ENCODE data around the gene RNF19B. TPM values are rescaled to one million over a fixed set of nuclear protein-coding genes. Genes with fewer than 3 reads are reported as not detected.
A peak's percentile ranks its signal among the peaks of the same experiment; 100 is the strongest.

Gene RNF19B
- total RNA-seq, 2 donors from 2014 or later: 17.8 TPM

DNA sequence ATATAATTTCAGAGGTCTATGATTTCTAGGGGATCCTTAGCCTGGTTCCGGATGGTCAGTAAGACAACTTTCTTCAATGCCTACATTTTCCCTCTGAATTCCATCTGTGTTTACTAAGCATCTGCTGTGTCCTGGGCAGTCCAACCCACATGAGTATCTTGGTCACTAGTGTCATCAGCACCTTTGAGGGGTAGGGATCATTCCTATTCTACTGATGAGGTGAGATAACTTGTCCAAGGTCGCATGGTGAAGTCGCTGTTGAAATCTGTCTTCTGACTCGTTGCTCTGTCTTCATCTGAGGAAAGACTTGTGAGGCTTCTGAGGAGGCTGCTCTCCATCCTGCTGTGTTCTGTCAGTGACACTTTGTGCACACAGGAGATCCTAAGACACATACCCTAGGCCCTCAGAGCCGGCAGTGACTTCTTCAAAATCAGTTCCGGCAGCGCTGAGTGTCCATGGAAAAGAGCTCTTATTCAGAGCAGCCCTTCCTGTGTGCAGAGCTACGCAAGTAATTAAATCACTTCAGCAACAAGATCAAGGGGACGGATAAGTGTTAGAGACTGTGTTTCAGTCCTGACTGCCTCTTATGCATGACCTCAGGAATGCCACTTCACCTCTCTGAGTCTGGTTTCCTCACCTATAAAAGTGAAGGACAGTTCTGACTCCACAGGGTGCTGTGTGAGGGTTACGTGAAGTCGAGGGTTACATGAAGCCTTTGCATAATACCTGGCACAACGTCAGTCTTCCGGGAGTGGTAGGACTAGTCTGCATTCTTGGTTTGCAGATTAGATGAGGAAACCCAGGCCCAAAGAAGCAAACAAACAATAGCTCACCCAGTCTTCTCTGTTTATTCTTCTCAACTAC, 43.7 kb upstream of the RNF19B start:
- peak overlapping the region; percentile 15 for H3K27ac Mint-ChIP-seq
- peaks cover 39% of the 10 kb centered on the region for H3K4me1 ChIP-seq (ENCODE audit: control insufficient read depth, insufficient read depth, low read length)

DNA sequence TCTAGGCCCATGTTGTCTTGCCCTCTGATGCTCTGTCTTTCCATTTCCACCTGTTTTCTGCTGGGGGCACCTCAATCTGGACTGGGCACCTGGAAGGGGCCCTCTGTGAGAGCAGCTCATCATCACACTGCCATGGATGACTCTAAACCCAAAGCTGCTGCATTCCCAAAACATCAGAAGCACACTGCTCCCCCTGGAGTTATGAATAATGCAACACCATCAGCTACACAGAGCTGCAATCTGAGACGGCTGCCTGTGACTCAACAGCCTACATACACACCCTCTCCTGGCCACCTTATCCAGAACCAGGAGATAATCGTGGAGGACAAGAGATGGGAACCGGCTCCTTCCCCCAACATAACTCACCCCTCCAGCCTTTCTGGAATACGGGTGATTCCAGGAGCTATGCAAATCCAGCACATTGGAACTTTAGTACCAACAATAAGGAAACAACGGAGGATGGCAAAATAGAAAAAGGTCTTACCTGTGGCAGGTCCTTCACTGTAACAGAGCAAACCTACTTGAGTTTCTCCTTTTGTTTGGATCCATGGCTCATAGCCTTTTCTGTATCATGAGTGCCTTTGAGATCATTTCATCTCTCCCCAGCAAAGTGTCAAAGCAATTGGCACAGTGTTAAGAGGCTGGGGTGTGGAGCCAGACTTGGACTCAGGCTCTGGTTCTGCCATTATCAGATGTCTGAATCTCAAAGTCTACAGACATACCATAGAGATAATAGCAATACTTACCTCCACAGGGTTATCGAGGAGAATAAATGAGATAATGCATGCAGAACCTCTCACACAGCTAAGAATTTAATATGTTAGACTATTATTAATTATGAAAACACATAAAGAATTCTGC, 42.8 kb upstream of the RNF19B start:
- no peak overlapping the region for H3K27ac ChIP-seq (ENCODE audit: low read depth, low read length)
- H3K36me3 ChIP-seq (ENCODE audit: control insufficient read depth, insufficient read depth, low read length): peaks cover 37% of the 10 kb centered on the region
- Mint-ChIP-seq H3K27ac (peak overlapping the region; percentile 74), H3K27me3 (ENCODE audit: insufficient read depth) (no peaks in the 10 kb centered on the region), H3K9me3 (no peaks in the 10 kb centered on the region), H3K4me1 (peaks cover 62% of the 10 kb centered on the region), H3K36me3 (ENCODE audit: low read depth) (peaks cover 29% of the 10 kb centered on the region), H3K4me3 (no peak overlapping the region)
- 87 to 88% methylated on average over 1 to 5 of the region's 6 CpGs for WGBS, 2 experiments (ENCODE audit: insufficient coverage in 1 of 2, insufficient read length in 1 of 2)
- H3K9ac ChIP-seq (ENCODE audit: extremely low read depth, low read length, poor library complexity, severe bottlenecking): no peak overlapping the region
- no peaks in the 10 kb centered on the region for H3K9me3 ChIP-seq (ENCODE audit: control insufficient read depth, low read length)
- H3K4me1 ChIP-seq (ENCODE audit: control insufficient read depth, insufficient read depth, low read length): peaks cover 40% of the 10 kb centered on the region
- DNase-seq: peak; percentile 66
- no peaks in the 10 kb centered on the region for H3K27me3 ChIP-seq (ENCODE audit: control insufficient read depth, insufficient read depth, low read length, poor library complexity, severe bottlenecking)
- TF ChIP-seq, protein P1, sequence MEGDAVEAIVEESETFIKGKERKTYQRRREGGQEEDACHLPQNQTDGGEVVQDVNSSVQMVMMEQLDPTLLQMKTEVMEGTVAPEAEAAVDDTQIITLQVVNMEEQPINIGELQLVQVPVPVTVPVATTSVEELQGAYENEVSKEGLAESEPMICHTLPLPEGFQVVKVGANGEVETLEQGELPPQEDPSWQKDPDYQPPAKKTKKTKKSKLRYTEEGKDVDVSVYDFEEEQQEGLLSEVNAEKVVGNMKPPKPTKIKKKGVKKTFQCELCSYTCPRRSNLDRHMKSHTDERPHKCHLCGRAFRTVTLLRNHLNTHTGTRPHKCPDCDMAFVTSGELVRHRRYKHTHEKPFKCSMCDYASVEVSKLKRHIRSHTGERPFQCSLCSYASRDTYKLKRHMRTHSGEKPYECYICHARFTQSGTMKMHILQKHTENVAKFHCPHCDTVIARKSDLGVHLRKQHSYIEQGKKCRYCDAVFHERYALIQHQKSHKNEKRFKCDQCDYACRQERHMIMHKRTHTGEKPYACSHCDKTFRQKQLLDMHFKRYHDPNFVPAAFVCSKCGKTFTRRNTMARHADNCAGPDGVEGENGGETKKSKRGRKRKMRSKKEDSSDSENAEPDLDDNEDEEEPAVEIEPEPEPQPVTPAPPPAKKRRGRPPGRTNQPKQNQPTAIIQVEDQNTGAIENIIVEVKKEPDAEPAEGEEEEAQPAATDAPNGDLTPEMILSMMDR (conservative IDR thresholded peaks at IDR 0.05): peak; percentile 38
- H3K4me3 ChIP-seq (ENCODE audit: low read length): no peak overlapping the region

More for the DNA sequence above, 43.7 kb upstream of the RNF19B start:
- Mint-ChIP-seq H3K4me1 (peaks cover 56% of the 10 kb centered on the region), H3K36me3 (ENCODE audit: low read depth) (peaks cover 38% of the 10 kb centered on the region), H3K9me3 (no peaks in the 10 kb centered on the region), H3K4me3 (no peak overlapping the region), H3K27me3 (ENCODE audit: insufficient read depth) (no peaks in the 10 kb centered on the region)
- Histone ChIP-seq H3K4me3 (ENCODE audit: low read length) (no peak overlapping the region), H3K27me3 (ENCODE audit: control insufficient read depth, insufficient read depth, low read length, poor library complexity, severe bottlenecking) (no peaks in the 10 kb centered on the region), H3K9me3 (ENCODE audit: control insufficient read depth, low read length) (no peaks in the 10 kb centered on the region), H3K27ac (ENCODE audit: low read depth, low read length) (no peak overlapping the region), H3K36me3 (ENCODE audit: control insufficient read depth, insufficient read depth, low read length) (peaks cover 46% of the 10 kb centered on the region), H3K9ac (ENCODE audit: extremely low read depth, low read length, poor library complexity, severe bottlenecking) (no peak overlapping the region)
- DNase-seq: no peak
- TF ChIP-seq, protein P1 (conservative IDR thresholded peaks at IDR 0.05): no peak
- 85 to 90% methylated on average over 8 to 13 of the region's 13 CpGs for WGBS, 2 experiments (ENCODE audit: insufficient coverage in 1 of 2, insufficient read length in 1 of 2)

GRCh38 chr1:33005838-33006421, 41.3 kb upstream of the RNF19B start:
- Mint-ChIP-seq H3K4me3 (no peak overlapping the region), H3K27ac (peak overlapping the region; percentile 10), H3K9me3 (no peaks in the 10 kb centered on the region), H3K27me3 (ENCODE audit: insufficient read depth) (no peaks in the 10 kb centered on the region), H3K36me3 (ENCODE audit: low read depth) (peaks cover 14% of the 10 kb centered on the region), H3K4me1 (peaks cover 66% of the 10 kb centered on the region)
- TF ChIP-seq, protein P1 (conservative IDR thresholded peaks at IDR 0.05): peak; percentile 49
- Histone ChIP-seq H3K9ac (ENCODE audit: extremely low read depth, low read length, poor library complexity, severe bottlenecking) (no peak overlapping the region), H3K9me3 (ENCODE audit: control insufficient read depth, low read length) (no peaks in the 10 kb centered on the region), H3K27me3 (ENCODE audit: control insufficient read depth, insufficient read depth, low read length, poor library complexity, severe bottlenecking) (no peaks in the 10 kb centered on the region), H3K36me3 (ENCODE audit: control insufficient read depth, insufficient read depth, low read length) (peaks cover 25% of the 10 kb centered on the region), H3K4me1 (ENCODE audit: control insufficient read depth, insufficient read depth, low read length) (peaks cover 40% of the 10 kb centered on the region), H3K4me3 (ENCODE audit: low read length) (peak overlapping the region; percentile 22), H3K27ac (ENCODE audit: low read depth, low read length) (no peak overlapping the region)
- WGBS, 2 experiments (ENCODE audit: insufficient coverage in 1 of 2, insufficient read length in 1 of 2): 58 to 75% methylated on average over 6 to 9 of the region's 9 CpGs
- peak; percentile 63 for DNase-seq
